ENCODE measurements around the gene ARID1B.

Gene ARID1B

GRCh38 chr6:156872903-156873302 lies 95.7 kb downstream of the ARID1B start:
- Histone ChIP-seq H3K27ac (ENCODE audit: low read depth, low read length) (no peak overlapping the region), H3K9me3 (ENCODE audit: insufficient read depth, low read depth, low read length) (no peaks in the 10 kb centered on the region), H3K4me3 (ENCODE audit: low read length) (no peak overlapping the region), H3K9ac (ENCODE audit: low read depth, low read length) (no peak overlapping the region), H3K27me3 (ENCODE audit: insufficient read depth, low read length) (no peaks in the 10 kb centered on the region), H3K4me1 (ENCODE audit: insufficient read depth, low read length) (peaks cover 40% of the 10 kb centered on the region), H3K36me3 (ENCODE audit: insufficient read depth, low read length) (no peaks in the 10 kb centered on the region)
- 94% methylated on average over 7 of the region's 8 CpGs for WGBS

GRCh38 chr6:156873654-156874380 lies 96.6 kb downstream of the ARID1B start:
- no peaks in the 10 kb centered on the region for H3K9me3 ChIP-seq (ENCODE audit: insufficient read depth, low read depth, low read length)
- no peak overlapping the region for H3K9ac ChIP-seq (ENCODE audit: low read depth, low read length)
- no peak overlapping the region for H3K4me3 ChIP-seq (ENCODE audit: low read length)
- WGBS: 91% methylated on average over 10 of the region's 10 CpGs
- H3K36me3 ChIP-seq (ENCODE audit: insufficient read depth, low read length): no peaks in the 10 kb centered on the region
- peaks cover 35% of the 10 kb centered on the region for H3K4me1 ChIP-seq (ENCODE audit: insufficient read depth, low read length)
- H3K27ac ChIP-seq (ENCODE audit: low read depth, low read length): no peak overlapping the region
- no peaks in the 10 kb centered on the region for H3K27me3 ChIP-seq (ENCODE audit: insufficient read depth, low read length)

- H3K4me1 ChIP-seq (ENCODE audit: insufficient read depth, low read length): peaks cover 27% of the 10 kb centered on the region
- no peak overlapping the region for H3K9ac ChIP-seq (ENCODE audit: low read depth, low read length)
- WGBS: no CpG with 5 or more reads among the region's 2 CpGs
- H3K27me3 ChIP-seq (ENCODE audit: insufficient read depth, low read length): no peaks in the 10 kb centered on the region
- H3K36me3 ChIP-seq (ENCODE audit: insufficient read depth, low read length): no peaks in the 10 kb centered on the region
- no peaks in the 10 kb centered on the region for H3K9me3 ChIP-seq (ENCODE audit: insufficient read depth, low read depth, low read length)
- H3K27ac ChIP-seq (ENCODE audit: low read depth, low read length): no peak overlapping the region
- no peak overlapping the region for H3K4me3 ChIP-seq (ENCODE audit: low read length)
These were observed 97.9 kb downstream of the ARID1B start for GRCh38 chr6:156875062-156875461.

DNA sequence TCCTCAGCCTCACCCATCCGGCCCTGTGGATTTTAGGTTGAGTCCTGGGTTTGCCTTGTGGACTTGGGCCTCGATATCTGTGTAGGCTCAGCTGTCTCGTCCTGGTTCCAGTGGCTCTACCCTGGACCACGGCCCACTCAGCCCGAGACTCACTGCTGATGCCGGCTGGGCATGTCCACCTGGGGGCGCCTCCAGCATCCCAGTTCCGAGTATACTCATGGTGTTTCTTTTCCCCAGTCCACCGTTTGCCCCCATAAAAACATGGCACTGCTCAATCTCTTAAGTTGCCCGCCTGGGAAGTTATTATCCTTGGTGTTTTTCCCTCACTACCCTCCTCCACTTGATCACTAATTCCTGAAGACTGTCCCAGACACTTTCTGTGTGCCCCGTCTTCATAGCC lies 99.1 kb downstream of the ARID1B start:
- no peaks in the 10 kb centered on the region for H3K27me3 ChIP-seq (ENCODE audit: insufficient read depth, low read length)
- H3K9me3 ChIP-seq (ENCODE audit: insufficient read depth, low read depth, low read length): no peaks in the 10 kb centered on the region
- H3K36me3 ChIP-seq (ENCODE audit: insufficient read depth, low read length): no peaks in the 10 kb centered on the region
- no peak overlapping the region for H3K9ac ChIP-seq (ENCODE audit: low read depth, low read length)
- H3K4me1 ChIP-seq (ENCODE audit: insufficient read depth, low read length): peaks cover 23% of the 10 kb centered on the region
- WGBS: 79% methylated on average over 11 of the region's 11 CpGs
- H3K4me3 ChIP-seq (ENCODE audit: low read length): no peak overlapping the region
- no peak overlapping the region for H3K27ac ChIP-seq (ENCODE audit: low read depth, low read length)

GRCh38 chr6:156877126-156877863 lies 100.1 kb downstream of the ARID1B start:
- no peak overlapping the region for H3K27ac ChIP-seq (ENCODE audit: low read depth, low read length)
- H3K4me1 ChIP-seq (ENCODE audit: insufficient read depth, low read length): peaks cover 33% of the 10 kb centered on the region
- 91% methylated on average over 10 of the region's 10 CpGs for WGBS
- no peaks in the 10 kb centered on the region for H3K27me3 ChIP-seq (ENCODE audit: insufficient read depth, low read length)
- H3K9ac ChIP-seq (ENCODE audit: low read depth, low read length): no peak overlapping the region
- H3K9me3 ChIP-seq (ENCODE audit: insufficient read depth, low read depth, low read length): no peaks in the 10 kb centered on the region
- no peak overlapping the region for H3K4me3 ChIP-seq (ENCODE audit: low read length)
- H3K36me3 ChIP-seq (ENCODE audit: insufficient read depth, low read length): no peaks in the 10 kb centered on the region

DNA sequence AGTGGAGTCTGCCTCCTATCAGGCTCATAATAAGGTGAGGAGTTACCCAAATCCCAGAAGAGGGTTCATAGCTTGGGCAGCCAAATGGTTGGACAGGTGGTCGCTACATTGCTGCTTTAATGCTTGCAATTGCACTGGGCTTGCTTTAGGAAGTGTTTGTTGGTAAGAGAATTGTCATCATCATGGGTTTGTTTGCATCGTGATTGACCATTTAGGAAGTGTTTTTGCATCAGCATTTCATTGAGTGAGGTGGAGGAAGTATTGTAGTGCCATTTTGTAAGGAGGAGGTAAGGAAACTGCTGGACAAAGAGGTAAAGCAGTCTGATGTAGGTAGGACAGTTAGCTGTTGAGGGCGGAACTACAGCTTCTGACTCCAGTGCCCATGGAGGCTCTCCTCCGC lies 101.5 kb downstream of the ARID1B start:
- H3K27ac ChIP-seq (ENCODE audit: low read depth, low read length): no peak overlapping the region
- peaks cover 45% of the 10 kb centered on the region for H3K4me1 ChIP-seq (ENCODE audit: insufficient read depth, low read length)
- 93% methylated on average over 4 of the region's 4 CpGs for WGBS
- no peaks in the 10 kb centered on the region for H3K27me3 ChIP-seq (ENCODE audit: insufficient read depth, low read length)
- H3K36me3 ChIP-seq (ENCODE audit: insufficient read depth, low read length): no peaks in the 10 kb centered on the region
- H3K4me3 ChIP-seq (ENCODE audit: low read length): no peak overlapping the region
- no peaks in the 10 kb centered on the region for H3K9me3 ChIP-seq (ENCODE audit: insufficient read depth, low read depth, low read length)
- H3K9ac ChIP-seq (ENCODE audit: low read depth, low read length): no peak overlapping the region

- Histone ChIP-seq H3K4me1 (ENCODE audit: insufficient read depth, low read length) (peaks cover 46% of the 10 kb centered on the region), H3K27me3 (ENCODE audit: insufficient read depth, low read length) (no peaks in the 10 kb centered on the region), H3K9ac (ENCODE audit: low read depth, low read length) (no peak overlapping the region), H3K36me3 (ENCODE audit: insufficient read depth, low read length) (no peaks in the 10 kb centered on the region), H3K9me3 (ENCODE audit: insufficient read depth, low read depth, low read length) (no peaks in the 10 kb centered on the region), H3K27ac (ENCODE audit: low read depth, low read length) (no peak overlapping the region), H3K4me3 (ENCODE audit: low read length) (no peak overlapping the region)
- 83% methylated on average over 4 of the region's 4 CpGs for whole genome bisulfite sequencing
These were observed 102.0 kb downstream of the ARID1B start for GRCh38 chr6:156879186-156879585.

DNA sequence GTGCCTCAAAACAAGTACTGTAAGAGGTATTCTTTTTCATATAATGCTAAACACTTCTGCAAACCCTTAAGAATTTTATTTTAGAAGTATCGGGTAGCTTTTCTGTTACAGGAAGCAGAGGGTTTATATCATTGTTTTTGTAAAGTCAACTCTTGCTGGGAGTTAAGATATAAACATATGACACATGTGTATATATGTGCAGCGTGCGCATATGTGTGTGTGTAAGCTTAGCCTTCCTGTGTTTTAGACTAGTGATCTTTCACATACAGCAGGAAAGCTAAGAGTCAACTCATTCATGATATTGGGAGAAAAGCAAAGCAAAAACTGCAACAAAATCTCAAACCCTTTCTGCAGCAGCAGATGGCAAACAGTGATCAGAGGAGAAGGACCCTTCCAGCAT lies 102.4 kb downstream of the ARID1B start:
- 93% methylated on average over 3 of the region's 3 CpGs for WGBS
- peaks cover 47% of the 10 kb centered on the region for H3K4me1 ChIP-seq (ENCODE audit: insufficient read depth, low read length)
- no peaks in the 10 kb centered on the region for H3K36me3 ChIP-seq (ENCODE audit: insufficient read depth, low read length)
- H3K9ac ChIP-seq (ENCODE audit: low read depth, low read length): no peak overlapping the region
- no peaks in the 10 kb centered on the region for H3K9me3 ChIP-seq (ENCODE audit: insufficient read depth, low read depth, low read length)
- H3K27me3 ChIP-seq (ENCODE audit: insufficient read depth, low read length): no peaks in the 10 kb centered on the region
- H3K27ac ChIP-seq (ENCODE audit: low read depth, low read length): no peak overlapping the region
- no peak overlapping the region for H3K4me3 ChIP-seq (ENCODE audit: low read length)

GRCh38 chr6:156880913-156881312 lies 103.7 kb downstream of the ARID1B start:
- Histone ChIP-seq H3K36me3 (ENCODE audit: insufficient read depth, low read length) (no peaks in the 10 kb centered on the region), H3K27ac (ENCODE audit: low read depth, low read length) (no peak overlapping the region), H3K9me3 (ENCODE audit: insufficient read depth, low read depth, low read length) (no peaks in the 10 kb centered on the region), H3K9ac (ENCODE audit: low read depth, low read length) (no peak overlapping the region), H3K4me3 (ENCODE audit: low read length) (no peak overlapping the region), H3K27me3 (ENCODE audit: insufficient read depth, low read length) (no peaks in the 10 kb centered on the region), H3K4me1 (ENCODE audit: insufficient read depth, low read length) (peaks cover 54% of the 10 kb centered on the region)
- 73% methylated on average over 3 of the region's 3 CpGs for WGBS

DNA sequence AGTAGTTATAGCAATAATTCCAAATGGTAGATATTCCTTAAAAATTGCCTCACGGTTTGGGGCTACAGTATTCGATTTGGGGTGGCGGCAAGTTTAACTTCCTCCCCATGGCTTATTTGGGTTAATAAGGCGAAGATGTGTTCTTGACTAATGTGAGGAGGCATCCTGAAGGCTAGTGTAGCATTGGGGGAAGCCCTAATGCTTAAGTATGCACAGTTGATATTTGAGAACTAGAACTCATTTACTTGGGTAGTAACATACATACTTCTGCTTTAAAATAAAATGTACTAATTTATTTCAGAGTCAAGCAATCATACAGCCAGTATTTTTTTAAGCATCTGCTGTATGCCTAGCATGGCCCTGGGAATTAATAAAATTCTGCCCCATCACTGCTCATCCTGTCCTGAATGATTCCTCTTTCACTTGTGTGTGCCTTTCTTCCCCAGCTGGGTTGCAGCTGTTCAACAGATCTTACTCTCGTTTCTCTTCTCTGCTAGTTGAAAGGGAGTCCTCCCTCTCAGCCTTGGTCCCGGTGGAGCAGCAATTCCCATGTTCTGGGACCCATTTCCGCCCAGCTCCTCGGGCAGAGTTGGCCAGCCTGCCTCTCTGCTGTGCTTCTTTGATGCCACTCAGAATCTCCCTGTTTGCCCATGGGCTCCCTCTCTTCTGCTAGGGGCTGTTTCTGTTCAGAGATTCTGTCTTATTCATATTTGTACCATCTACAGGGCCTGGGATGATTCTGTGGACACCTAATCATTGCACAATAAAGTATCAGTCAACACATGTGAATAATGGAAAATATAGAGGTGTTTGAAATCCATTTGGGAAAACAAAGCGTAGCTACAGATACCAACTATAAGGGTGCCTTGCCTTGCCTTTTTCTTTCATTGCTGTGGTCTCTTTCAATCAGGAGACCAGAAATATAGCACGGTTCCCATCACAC lies 104.8 kb downstream of the ARID1B start:
- Histone ChIP-seq H3K9me3 (ENCODE audit: insufficient read depth, low read depth, low read length) (no peaks in the 10 kb centered on the region), H3K4me3 (ENCODE audit: low read length) (no peak overlapping the region), H3K27me3 (ENCODE audit: insufficient read depth, low read length) (no peaks in the 10 kb centered on the region), H3K4me1 (ENCODE audit: insufficient read depth, low read length) (peaks cover 63% of the 10 kb centered on the region), H3K9ac (ENCODE audit: low read depth, low read length) (no peak overlapping the region), H3K36me3 (ENCODE audit: insufficient read depth, low read length) (no peaks in the 10 kb centered on the region), H3K27ac (ENCODE audit: low read depth, low read length) (no peak overlapping the region)
- 88% methylated on average over 10 of the region's 10 CpGs for WGBS

All from HUES64 (cell line).